Middle frontal gyrus (tissue), 1 donor: Measurements from ENCODE around the gene LCK.

ENCODE experiments used
- DNase-seq: peaks from one replicate; pipeline ENCODE4 v3.0.0-alpha.2; 2015; ENCODE audit warnings: low spot score; ENCODE audit errors: extremely low spot score

LCK gene

GRCh38 chr1:32318127-32318869, 67.2 kb downstream of the LCK start:
- DNase-seq: no peak

GRCh38 chr1:32321712-32322291, 70.7 kb downstream of the LCK start:
- DNase-seq: no peak

- no peak for DNase-seq
These were observed 76.1 kb downstream of the LCK start for GRCh38 chr1:32327204-32327603.

DNA sequence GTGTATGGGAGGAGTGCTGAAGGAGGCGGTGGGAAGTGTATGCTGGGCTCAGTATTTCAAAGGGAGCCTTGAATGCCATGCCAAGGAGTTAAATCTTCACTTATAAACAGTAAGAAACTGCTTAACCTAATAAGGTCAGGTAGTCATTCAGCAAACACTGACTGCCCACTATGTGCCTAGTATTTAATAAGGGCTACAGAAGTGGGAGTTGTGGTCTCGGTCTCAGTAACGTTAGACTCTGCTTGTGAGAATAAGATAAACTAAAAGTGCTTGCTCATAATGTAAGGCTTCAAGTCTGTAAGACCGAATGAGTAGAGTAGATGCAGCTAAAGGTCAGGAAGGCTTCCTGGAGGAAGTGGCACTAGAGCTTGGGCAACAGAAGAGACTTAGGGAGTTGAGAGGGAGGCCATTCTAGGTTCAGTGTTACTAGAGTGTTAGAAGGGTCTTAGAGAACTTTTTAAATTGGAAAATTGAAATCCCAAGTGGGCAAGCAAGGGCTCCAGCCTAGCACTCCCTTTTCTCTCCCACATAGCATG, 78.9 kb downstream of the LCK start:
- DNase-seq: no peak

DNA sequence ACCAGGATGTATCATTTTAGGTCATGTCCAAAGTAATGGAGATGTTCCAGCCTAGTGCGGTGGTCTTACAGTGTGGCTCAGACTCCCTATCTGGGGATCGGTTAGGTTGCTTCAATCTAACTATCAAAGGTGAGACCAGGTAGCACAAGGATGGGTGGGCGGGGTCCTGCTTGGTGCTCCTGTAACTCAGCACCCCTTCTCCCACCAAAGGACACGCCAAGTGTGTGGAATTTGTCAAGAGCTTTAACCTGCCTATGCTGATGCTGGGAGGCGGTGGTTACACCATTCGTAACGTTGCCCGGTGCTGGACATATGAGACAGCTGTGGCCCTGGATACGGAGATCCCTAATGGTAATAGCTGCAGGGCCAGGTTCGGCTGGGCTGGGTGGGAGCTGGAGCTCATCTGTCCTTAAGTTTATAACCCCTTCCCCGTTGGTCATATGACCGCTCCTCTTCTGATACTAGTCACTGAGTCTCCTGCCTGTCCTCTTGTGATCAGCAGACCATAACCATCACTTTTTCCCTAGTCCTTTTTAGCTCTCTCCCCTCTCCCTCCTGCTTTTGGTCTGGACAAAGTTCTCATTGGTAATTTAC, 79.6 kb downstream of the LCK start:
- no peak for DNase-seq

GRCh38 chr1:32331549-32331948, 80.5 kb downstream of the LCK start:
- no peak for DNase-seq

DNA sequence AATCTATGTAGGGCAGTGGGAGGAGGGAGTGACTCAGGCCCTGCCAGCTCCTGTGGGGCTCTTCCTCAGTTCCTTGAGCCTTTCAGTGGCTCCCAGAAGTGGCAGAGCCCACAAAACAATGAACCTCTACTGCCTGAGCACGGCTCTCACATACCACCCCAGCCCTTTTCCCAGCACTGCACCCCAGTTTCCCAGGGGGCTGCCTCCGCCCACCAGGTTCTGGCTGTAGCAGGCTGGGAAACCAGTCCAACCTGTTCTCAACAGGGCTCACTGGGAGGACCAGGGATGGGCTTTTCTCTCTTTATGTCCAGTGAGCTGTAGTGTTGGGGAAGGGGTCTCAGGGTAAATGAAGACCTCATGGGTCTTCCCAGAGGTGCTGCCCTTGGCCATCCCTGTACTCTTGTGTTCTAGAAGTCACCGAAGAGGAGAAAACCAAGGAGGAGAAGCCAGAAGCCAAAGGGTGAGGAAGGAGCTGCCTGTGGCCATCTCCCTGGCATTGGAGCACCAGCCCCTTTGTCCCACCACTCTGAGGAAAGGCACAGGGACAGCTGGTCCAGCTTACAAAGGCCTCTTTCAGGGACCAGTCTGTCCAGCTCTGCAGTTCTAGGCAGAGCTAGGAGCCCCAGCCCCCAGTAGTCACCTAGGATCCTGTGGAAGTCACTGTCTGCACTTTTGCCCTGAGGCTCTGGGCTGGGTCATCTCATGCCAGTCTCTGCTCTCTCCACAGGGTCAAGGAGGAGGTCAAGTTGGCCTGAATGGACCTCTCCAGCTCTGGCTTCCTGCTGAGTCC, 81.4 kb downstream of the LCK start:
- DNase-seq: no peak

- DNase-seq: no peak
These were observed 82.3 kb downstream of the LCK start for GRCh38 chr1:32333251-32333963.

- DNase-seq: no peak
These were observed 83.3 kb downstream of the LCK start for GRCh38 chr1:32334274-32334861.

- peak; percentile 41 for DNase-seq
These were observed 83.9 kb downstream of the LCK start for GRCh38 chr1:32334864-32335534.

GRCh38 chr1:32335535-32335789, 84.4 kb downstream of the LCK start:
- no peak for DNase-seq
